ENCODE measurements around the gene ZIC1. TPM values are rescaled to one million over a fixed set of nuclear protein-coding genes. Genes with fewer than 3 reads are reported as not detected.

ZIC1 gene
- total and polyA plus RNA-seq, 9 of the 15 experiments (the other 6 are each of a cell fraction or from before 2014, with no cell fraction given): 0.21 to 0.42 TPM; not detected in 7

DNA sequence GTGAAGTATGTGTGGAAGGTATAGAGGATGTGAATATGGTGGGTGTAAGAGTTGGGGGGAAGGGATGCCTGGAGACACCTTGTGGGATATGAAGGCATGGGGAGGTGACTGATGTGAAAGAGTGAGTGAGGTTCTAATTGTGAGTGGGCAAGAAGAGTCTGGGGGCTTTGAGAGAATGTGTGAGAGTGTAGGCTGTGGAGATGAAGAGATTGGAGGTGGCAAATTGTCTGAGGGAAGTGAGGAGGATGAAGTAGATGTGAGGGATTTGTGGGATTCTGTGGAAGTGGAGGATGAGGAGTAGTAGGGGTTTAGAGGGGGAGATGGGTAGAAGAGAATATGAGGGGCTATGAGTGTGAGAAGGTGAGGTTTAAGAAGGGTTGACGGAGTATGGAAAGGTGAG is 44.4 kb upstream of the ZIC1 start:
- 0% methylated on average over 1 of the region's 1 CpG for WGBS (ENCODE audit: insufficient coverage, low coverage, missing lambda C conversion rate)
- H3K79me2 ChIP-seq (ENCODE audit: control insufficient read depth, insufficient read depth, low read length): no peaks in the 10 kb centered on the region
- H4K20me1 ChIP-seq (replicated peaks; ENCODE audit: control insufficient read depth, insufficient read depth, low read length): no peaks in the 10 kb centered on the region
- no peaks in the 10 kb centered on the region for H3K36me3 ChIP-seq (ENCODE audit: control insufficient read depth, insufficient read depth, low read length)
- POLR2A ChIA-PET: no interaction called here
- H3K4me3 ChIP-seq: no peak overlapping the region
- CTCF ChIA-PET (ENCODE audit: low intra/inter-chr PET ratio): no interaction called here
- BruUV-seq (replicated peaks): no TSS peak
- no peaks in the 10 kb centered on the region for H3K4me1 ChIP-seq (replicated peaks in 1 of 2; ENCODE audit: control insufficient read depth in 2 of 2, insufficient read depth in 2 of 2, low read length in 2 of 2)
- FAIRE-seq (no peak), ATAC-seq (no peak), DNase-seq (ENCODE audit: extremely low read depth in 1 of 4, low spot score in 3 of 4) (no peak)
- H3K27me3 ChIP-seq (ENCODE audit: control insufficient read depth in 2 of 2, insufficient read depth in 2 of 2, low read length in 2 of 2): peaks cover 0 to 4% of the 10 kb centered on the region in 2 experiments; a peak in 2 of 5 replicates
- intact Hi-C loops (cut with micrococcal nuclease) (no loop called here), in situ Hi-C loops (cut with MboI) (no loop called here)
- H3K9ac ChIP-seq (ENCODE audit: insufficient read depth in 1 of 2, low read depth in 2 of 2, low read length in 2 of 2): no peak overlapping the region
- no peak overlapping the region for H2AFZ ChIP-seq (ENCODE audit: low read depth, low read length)
- H3K4me2 ChIP-seq (ENCODE audit: insufficient read depth, low read length): no peak overlapping the region
- TF ChIP-seq MAZ (CRISPR knock-in tag; conservative IDR thresholded peaks at IDR 0.05 in 1 of 2, IDR thresholded peaks at IDR 0.05 in 1 of 2) (no peak), TCFL5 (CRISPR knock-in tag; conservative IDR thresholded peaks at IDR 0.05) (no peak)
- H3K9me1 ChIP-seq (ENCODE audit: control insufficient read depth, insufficient read depth, low read length): no peaks in the 10 kb centered on the region
- no peak overlapping the region for H3K27ac ChIP-seq (ENCODE audit: extremely low read depth, low read depth, low read length)
- H3K9me3 ChIP-seq (replicated peaks; ENCODE audit: control insufficient read depth, insufficient read depth, low read depth, low read length): no peaks in the 10 kb centered on the region

DNA sequence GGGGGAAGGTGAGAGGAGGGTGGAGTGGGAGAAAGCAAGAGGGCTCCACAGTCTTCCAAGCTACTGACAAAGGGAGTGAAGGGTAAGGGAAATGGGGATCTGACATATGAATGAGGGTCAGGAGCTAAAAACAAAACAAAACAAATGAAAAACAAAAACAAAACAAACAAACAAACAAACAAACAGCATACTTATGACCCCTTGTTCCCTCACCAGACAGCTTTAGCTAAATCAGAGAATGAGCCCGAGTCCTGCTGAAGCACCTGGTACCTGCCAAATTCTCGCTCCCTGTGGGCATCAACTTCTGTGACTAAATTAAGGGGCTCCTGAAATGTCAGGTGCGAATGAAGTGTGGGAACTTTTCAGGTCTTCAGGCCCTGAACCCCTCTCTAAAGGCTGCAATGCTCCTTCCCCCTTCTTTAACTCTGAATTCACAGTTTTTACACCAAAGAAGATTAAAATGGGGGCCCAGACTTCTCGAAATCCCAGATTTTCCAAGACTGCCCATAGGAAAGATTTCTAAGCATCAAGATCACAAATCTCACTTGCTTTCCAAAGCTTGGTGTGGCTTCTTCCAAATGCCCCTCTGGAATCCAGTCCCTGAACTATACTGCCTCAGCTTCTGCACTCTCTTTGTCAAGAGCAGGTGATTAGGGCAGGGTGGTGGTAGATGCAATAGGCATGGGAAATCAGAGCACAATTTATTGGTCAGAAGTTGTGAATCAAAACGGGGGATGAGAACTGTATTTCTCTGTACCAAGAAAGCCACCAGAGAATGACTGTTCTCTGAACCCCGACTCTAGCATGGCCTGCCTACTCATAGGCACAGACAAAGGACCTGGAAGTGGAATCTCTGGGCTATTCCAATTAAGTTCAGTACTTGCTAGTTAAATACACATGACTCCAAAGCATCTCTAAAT is 43.7 kb upstream of the ZIC1 start:
- intact Hi-C loops (cut with micrococcal nuclease): no loop called here
- BruUV-seq (replicated peaks): no TSS peak
- no peaks in the 10 kb centered on the region for H3K36me3 ChIP-seq (ENCODE audit: control insufficient read depth, insufficient read depth, low read length)
- CTCF ChIA-PET (ENCODE audit: low intra/inter-chr PET ratio): no interaction called here
- no peaks in the 10 kb centered on the region for H3K4me1 ChIP-seq (replicated peaks in 1 of 2; ENCODE audit: control insufficient read depth in 2 of 2, insufficient read depth in 2 of 2, low read length in 2 of 2)
- TF ChIP-seq ZNF134 (CRISPR knock-in tag; conservative IDR thresholded peaks at IDR 0.05): no peak
- no peak for TF ChIP-seq SRSF9 (IDR thresholded peaks at IDR 0.05; ENCODE audit: borderline replicate concordance, low read depth, low read length)
- TF ChIP-seq PATZ1 (CRISPR knock-in tag; IDR thresholded peaks at IDR 0.05; ENCODE audit: borderline replicate concordance): no peak
- no peak overlapping the region for H3K4me2 ChIP-seq (ENCODE audit: insufficient read depth, low read length)
- no peaks in the 10 kb centered on the region for H3K9me1 ChIP-seq (ENCODE audit: control insufficient read depth, insufficient read depth, low read length)
- no peaks in the 10 kb centered on the region for H4K20me1 ChIP-seq (replicated peaks; ENCODE audit: control insufficient read depth, insufficient read depth, low read length)
- no peak overlapping the region for H3K27ac ChIP-seq (ENCODE audit: extremely low read depth, low read depth, low read length)
- WGBS (ENCODE audit: insufficient coverage, low coverage, missing lambda C conversion rate): 0% methylated on average over 6 of the region's 6 CpGs
- ATAC-seq (no peak), FAIRE-seq (no peak), DNase-seq (ENCODE audit: extremely low read depth in 1 of 4, low spot score in 3 of 4) (no peak)
- in situ Hi-C loops (cut with MboI): no loop called here
- no peaks in the 10 kb centered on the region for H3K79me2 ChIP-seq (ENCODE audit: control insufficient read depth, insufficient read depth, low read length)
- no peaks in the 10 kb centered on the region; a peak in 1 of 5 replicates for H3K27me3 ChIP-seq (ENCODE audit: control insufficient read depth in 2 of 2, insufficient read depth in 2 of 2, low read length in 2 of 2)
- H3K9ac ChIP-seq (ENCODE audit: insufficient read depth in 1 of 2, low read depth in 2 of 2, low read length in 2 of 2): no peak overlapping the region
- no peak overlapping the region for H3K4me3 ChIP-seq
- H2AFZ ChIP-seq (ENCODE audit: low read depth, low read length): no peak overlapping the region
- POLR2A ChIA-PET: no interaction called here
- no peaks in the 10 kb centered on the region for H3K9me3 ChIP-seq (replicated peaks; ENCODE audit: control insufficient read depth, insufficient read depth, low read depth, low read length)
